Hepatic stellate cell (primary cell): ENCODE results near the gene ZFP36.

Experiments
- DNase-seq: peaks from one replicate; pipeline ENCODE4 v3.0.0; 2011; ENCODE audit warnings: low spot score

The ZFP36 gene

DNA sequence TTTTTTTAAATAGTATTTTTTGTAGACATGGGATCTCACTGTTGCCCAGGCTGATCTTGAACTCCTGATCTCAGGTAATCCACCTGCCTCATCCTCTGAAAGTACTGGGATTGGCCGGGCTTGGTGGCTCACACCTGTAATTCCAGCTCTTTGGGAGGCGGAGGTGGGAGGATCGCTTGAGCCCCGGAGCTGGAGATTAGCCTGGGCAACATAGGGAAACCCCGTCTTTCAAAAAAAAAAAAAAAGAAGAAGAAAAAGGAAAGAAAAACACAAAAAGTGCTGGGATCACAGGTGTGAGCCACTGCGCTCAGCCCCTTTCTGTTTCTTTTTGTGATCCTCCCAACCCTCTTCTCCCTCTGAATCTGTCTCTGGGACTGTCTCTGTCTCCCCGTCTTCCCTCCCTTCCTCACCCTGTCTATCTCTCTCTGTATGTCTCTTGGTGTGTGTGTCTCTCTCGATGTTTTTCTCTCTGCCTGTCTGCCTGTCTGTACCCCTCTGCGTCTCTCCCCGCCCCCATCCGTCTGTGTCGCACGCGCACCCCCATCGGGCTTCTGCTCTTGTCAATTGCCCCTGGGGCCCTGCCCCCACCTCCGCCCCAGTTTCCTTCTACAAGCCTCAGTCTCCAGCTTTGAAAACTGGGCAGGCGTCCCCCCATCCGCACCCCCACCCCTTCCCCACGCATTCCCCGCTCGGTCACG is 540 bp upstream of the ZFP36 start:
- no peak for DNase-seq

- no peak for DNase-seq
Measured at GRCh38 chr19:39407410-39407659, 688 bp downstream of the ZFP36 start.

GRCh38 chr19:39407660-39408391 is 1.2 kb downstream of the ZFP36 start:
- no peak for DNase-seq

GRCh38 chr19:39408392-39409207 is 2.0 kb downstream of the ZFP36 start:
- no peak for DNase-seq

DNA sequence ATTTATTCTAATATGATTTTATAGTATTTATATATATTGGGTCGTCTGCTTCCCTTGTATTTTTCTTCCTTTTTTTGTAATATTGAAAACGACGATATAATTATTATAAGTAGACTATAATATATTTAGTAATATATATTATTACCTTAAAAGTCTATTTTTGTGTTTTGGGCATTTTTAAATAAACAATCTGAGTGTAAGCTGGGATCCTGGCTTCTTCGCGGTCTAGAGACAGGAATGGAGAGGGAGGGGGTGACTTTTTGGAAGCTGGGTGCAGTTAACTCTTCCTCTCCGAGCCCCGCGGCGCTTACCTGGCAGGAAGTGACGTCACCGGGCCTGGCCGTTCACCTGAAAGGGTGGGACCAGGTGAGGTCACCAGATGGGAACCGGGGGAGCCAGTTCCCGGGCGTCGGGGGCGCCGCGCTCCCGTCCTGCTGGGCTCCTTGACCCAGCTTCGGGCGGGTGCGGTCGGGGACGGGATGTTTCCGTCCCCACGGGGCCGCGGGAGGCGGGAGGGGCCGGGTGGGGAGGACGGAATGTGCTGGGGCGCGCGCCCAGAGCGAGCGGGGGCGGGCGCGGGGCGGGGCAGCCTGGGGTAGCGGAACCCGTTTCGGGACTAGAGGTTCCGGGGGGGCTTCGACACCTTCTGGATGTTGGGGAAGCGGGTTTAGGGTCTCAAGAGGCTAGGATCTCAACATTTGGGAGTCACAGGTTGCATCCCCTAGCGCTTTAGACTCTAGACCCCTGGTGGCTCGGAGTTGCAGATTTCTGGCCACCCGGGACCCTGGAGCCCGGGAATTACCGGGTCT is 2.8 kb downstream of the ZFP36 start:
- peak; percentile 85 for DNase-seq

DNA sequence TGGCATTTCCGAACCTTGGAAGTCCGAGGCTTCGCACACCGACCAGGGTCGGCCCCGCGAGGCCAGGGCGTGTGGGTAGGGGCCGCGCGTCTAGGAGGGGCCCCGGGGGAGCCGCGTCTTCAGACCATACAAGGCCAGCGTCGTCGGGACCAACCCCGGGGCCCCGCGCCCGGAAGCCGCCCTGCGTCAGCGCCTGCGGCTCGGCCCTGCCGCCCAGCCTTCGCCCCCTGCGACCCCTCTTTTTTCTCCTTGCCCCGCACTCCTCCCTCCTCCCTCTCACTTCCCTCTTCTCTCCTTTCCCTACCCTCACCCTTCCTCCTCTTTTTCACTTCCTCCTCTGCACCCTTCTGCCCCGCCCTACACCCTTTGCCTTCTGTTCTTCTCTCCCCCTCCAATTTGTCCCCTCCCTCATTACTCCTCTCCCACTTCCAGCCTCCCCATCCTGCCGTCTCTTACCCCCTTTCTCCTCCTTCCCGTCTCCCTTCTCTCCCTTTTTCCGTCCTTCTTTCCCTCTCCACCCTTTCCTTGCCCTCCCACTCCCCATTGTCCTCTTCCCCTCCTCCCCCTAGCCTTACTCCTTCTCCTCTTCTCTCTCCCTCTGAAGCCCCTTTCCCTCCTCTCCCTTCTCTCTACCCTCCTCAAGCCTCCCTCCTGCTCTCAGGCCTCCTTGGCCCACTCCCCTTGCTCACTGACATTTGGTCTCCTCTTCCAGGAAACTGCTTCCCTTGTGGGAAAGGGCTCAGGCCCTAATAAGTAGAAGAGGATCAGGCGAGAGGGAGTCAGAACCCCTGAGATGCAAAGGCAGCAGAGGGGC is 3.6 kb downstream of the ZFP36 start:
- DNase-seq, result peak; percentile 69

DNA sequence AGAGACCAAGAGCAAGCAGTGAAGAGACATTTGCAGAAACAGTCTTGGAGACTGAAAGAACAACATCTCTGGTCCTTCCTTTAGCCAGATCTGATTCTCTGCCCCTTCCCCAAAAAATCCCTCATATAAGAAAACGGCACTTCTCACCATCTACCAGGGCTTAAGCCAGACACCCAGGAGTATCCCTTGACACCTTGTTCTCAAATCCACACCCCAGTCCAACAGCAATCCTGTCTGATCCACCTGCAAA is 4.1 kb downstream of the ZFP36 start:
- DNase-seq, result no peak

DNA sequence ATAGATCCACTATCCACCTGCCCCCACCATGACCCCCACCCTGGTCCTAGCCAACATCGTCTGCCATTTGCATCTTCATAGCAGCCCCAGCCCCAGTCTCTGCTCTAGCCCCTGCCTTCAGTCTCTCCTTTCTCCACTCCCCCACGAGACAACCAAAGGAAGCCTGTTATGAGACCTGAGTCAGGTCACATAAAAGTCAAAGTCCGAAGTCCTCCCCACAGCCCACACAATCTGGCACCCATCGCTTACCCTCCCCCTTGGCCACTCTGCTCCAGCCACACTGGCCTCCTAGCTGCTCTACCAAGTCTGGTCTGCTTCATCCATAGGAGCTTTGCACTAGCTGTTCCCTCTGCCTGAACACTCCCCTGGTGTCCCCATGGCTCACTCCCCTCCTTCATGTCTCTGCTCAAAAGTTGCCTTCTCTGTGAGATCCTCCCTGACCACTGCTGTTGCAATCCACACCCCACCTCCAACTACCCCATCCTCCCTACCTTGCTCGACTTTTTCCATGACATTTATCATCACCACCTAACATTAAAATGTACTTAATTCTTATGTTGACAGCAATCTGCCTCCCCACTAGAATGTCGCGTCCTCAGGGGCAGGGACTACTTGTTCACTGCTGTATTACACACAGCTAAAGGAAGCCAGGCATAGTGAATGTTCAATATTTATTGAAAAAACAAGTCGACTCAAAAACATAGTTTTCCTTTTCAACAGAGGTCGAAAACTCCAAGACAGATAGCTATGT is 4.6 kb downstream of the ZFP36 start:
- no peak for DNase-seq

DNA sequence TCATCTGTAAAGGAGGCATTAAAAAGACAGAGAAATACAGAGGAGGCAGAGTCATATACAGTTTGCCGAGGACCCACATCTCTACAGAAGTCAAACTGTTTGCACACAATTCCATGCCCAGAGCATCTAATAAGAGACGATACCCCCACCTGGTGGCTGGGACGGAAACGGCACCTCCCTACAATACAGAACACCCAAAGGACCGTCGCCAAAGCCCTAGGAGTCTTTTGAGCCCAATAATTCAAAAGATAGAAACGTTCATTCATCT is 5.1 kb downstream of the ZFP36 start:
- peak; percentile 86 for DNase-seq

DNA sequence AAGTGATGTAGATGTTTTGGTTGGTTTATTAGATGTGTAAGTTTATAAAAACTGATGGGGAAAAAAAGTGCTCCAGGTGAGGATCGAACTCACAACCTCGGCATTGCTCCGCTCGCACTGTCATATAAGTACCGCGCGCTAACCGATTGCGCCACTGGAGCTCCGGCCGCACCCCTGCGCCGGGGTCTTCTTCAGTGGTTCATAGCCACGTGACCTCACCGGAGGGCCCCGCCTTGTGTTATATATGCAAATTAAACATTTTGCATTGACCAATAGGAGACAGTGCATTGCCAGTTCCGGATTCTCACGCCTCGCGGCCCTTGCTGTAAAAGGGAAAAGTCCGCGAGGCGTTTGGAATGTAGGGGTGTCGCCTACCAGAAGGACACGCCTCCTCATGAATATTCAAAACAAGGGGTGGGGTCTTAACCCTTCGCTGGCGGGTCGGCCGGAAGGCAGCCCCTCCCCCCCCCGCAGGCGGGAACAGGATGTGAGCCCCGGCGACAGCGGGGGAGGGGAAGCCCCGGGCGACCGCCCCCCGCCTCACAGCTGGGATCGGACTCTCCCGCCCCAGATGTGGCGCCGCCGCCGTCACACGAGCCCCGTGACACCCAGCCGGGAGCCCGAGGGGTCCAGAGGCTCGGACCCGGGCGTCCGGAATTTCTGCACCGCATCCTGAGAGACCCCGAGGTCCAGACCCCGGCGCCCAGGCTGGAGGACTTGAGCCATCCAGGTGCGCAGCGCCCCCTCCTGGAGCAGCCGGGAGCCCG is 5.6 kb downstream of the ZFP36 start, which contains the start of gene PLEKHG2:
TSS of gene PLEKHG2 (plus strand) at position 570 of the 767 bp plus-strand sequence. CDS start 1,418 bp downstream, outside the sequence.
- peak; percentile 96 for DNase-seq

- no peak for DNase-seq
Measured at GRCh38 chr19:39412867-39413271, 6.2 kb downstream of the ZFP36 start.

- peak; percentile 80 for DNase-seq
Measured at GRCh38 chr19:39413272-39413910, 6.7 kb downstream of the ZFP36 start.

DNA sequence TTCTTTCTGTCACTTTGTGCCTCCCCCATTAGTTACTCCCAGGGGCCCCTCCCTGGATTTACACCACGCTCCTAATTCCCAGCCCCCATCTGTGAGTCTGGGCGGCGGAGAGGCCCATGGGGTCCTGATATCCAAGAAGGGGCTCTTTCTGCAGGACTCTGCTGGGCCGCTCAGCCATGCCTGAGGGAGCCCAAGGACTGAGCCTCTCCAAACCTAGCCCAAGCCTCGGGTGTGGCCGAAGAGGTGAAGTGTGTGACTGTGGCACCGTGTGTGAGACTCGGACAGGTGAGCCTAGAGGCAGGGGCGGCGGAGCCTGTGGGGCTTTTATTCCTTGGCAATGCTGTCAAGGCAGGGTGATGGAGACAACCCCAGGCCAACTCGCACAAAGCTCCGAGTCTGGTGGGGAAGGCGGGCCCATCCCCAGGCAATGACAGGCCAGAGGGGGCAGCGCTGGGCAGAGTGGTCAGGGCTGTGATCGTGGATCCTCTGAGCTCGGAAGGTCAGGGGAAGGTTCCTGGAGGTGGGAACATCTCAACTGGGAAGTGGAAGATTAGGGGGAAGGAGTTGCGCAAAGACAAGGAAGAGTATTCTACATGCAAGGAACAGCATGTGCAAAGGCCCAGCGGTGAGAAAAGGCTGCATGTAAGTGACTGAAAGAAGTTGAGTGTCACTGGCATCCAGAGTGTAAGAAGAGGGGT is 7.4 kb downstream of the ZFP36 start:
- peak; percentile 59 for DNase-seq

DNA sequence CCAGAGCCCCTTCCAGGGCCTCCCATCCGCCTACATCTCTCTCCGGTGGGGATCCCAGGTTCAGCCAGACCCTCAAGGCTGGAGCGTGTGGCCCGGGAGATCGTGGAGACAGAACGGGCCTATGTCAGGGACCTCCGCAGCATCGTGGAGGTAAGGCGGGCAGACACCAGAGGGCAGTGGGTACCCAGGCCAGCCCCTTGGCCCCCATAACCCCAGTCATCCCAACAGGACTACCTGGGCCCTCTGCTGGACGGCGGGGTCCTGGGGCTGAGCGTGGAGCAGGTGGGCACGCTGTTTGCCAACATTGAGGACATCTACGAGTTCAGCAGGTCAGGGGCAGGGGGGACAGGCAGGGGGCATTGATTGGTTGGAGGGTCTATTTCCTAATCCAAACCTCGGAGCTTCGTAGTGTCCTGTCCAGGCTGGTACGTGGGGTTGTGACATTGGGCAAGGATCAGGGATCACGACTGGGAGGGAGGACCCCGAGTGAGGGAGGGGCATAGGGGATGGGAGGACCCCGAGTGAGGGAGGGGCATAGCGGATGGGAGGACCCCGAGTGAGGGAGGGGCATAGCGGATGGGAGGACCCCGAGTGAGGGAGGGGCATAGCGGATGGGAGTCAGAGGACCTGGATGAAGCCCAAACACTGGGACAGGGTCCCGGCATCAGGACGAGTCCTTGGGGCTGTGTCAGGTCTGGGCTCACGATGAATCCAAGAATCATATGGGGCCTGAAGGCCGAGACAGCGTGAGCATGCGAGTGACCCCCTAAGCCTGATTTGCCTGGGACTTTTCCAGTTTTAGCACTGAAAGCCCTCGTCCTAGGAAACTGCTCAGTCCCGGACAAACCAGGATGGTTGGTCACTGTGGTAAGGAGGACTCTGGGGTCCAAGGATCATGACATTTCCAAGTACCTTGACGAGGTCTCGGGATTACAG is 8.7 kb downstream of the ZFP36 start:
- no peak for DNase-seq

DNA sequence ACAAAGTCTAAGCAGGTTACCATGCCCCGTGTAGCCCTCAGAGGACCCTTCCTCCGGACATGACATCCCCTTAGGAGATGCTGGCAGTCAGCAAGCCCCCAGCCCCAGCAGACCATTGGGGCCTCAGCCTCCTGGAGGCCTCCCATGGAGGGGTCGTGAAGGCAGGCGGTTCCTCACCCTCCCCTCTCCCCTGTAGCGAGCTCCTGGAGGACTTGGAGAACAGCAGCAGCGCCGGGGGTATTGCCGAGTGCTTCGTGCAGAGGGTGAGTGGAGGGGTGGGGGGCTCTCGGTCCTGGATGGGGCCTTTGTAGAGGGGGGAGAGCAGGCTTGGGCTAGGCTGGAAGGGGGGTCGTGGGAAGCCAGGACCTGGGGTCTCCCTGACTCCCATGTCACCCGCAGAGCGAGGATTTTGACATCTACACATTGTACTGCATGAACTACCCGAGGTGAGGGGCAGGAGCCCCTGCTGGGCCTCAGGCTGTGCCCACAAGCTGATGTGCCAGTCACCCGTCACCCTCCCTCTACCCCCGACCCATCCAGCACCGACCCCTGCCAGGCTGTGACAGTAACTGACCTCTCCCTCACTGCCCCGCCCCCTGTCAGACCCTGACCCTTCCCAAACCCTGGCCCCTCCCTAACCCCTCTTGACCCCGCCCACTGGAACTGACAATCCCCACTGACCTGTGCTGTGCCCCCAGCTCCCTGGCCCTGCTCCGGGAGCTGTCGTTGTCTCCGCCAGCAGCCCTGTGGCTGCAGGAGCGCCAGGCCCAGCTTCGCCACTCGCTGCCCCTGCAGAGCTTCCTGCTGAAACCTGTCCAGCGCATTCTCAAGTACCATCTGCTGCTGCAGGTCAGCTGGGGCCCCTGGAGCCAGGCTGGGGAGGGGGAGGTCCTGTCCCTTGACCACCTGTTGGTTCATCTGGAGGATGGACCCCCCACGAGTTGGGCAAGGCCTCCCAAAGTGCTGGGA is 9.8 kb downstream of the ZFP36 start:
- DNase-seq, result no peak

- no peak for DNase-seq
Measured at GRCh38 chr19:39417463-39418181, 11.0 kb downstream of the ZFP36 start.
